Psoas muscle (tissue), 8 donors: Measurements from ENCODE around the gene SMCO2. TPM values are rescaled to one million over a fixed set of nuclear protein-coding genes. Genes with fewer than 3 reads are reported as not detected.

ENCODE experiments used
- ATAC-seq, 4 donors: fragments of 200-7000 bp; cut with Tn5 transposase; one replicate each; pipeline ENCODE4 v1.9.1; 2020; ENCODE audit warnings: moderate library complexity in 3 of 4, mild to moderate bottlenecking in 2 of 4
- DNase-seq, 2 donors: peaks; one replicate each; pipeline ENCODE4 v3.0.0-alpha.2; 2020
- H3K27ac ChIP-seq: fragments of 200-600 bp; one replicate; pipeline ENCODE4 v1.8.0; 2022
- H3K27me3 ChIP-seq, 3 donors: fragments of 200-600 bp in 1 of 3; one replicate each; pipeline versions ENCODE4 v1.6.1 to v1.8.0; 2013 to 2022; ENCODE audit warnings: low read length in 2 of 3, mild to moderate bottlenecking in 2 of 3, moderate library complexity in 1 of 3; ENCODE audit not compliant: insufficient read depth in 3 of 3
- H3K36me3 ChIP-seq, 2 donors: fragments of 200-600 bp in 1 of 2; one replicate each; pipeline versions ENCODE4 v1.6.1 to v1.8.0; 2013 to 2022; ENCODE audit warnings: low read depth in 1 of 2, mild to moderate bottlenecking in 1 of 2, moderate library complexity in 1 of 2; ENCODE audit not compliant: insufficient read depth in 1 of 2
- H3K4me1 ChIP-seq: fragments of 200-600 bp; one replicate; pipeline ENCODE4 v1.8.0; 2022
- H3K4me3 ChIP-seq: fragments of 200-600 bp; one replicate; pipeline ENCODE4 v1.8.0; 2022; ENCODE audit warnings: mild to moderate bottlenecking
- H3K9me3 ChIP-seq: fragments of 200-600 bp; one replicate; pipeline ENCODE4 v1.8.0; 2022
- WGBS, 3 donors: extraction: QIAGEN DNeasy Blood & Tissue Kit; methylation state at CpG; one replicate each; pipeline versions ENCODE4 v1.1.6 to v1.1.7; 2013; 5-methylcytosine and 5-hydroxymethylcytosine counted together
- intact Hi-C, 2 donors: fragments of 100-400 bp; cut with DNase I; formaldehyde crosslinking; loops; one replicate each; pipeline versions ENCODE4 v1.11.0 to v1.14.2; 2022
- polyA plus RNA-seq, 3 donors: library from polyadenylated mRNA; stranded (reverse); fragments of 200-250 nt; gene quantifications; one replicate each; pipeline ENCODE4 v1.2.3, GENCODE V29; 2013
- total RNA-seq, 4 donors: library from RNA; stranded (reverse); fragmentation: NEBNext Ultra II Directional in 2 of 4; extraction: Animal tissue kit (Norgen Biotek cat#: 25700) in 2 of 4; gene quantifications; one replicate each; pipeline versions ENCODE4 v1.2.1 to v1.2.4, GENCODE V29; 2021 to 2023
- TF ChIP-seq, protein P1 (sequence below): fragments of 200-600 bp; IDR thresholded peaks from one replicate; pipeline ENCODE4 v1.8.0; 2022; ENCODE audit warnings: antibody characterized with exemption
- donor health status: healthy with polysubstance abuse.
- donor health status: DM: no; HTN: no; CAD: no; lungs with moderate emphysema.
- donor health status: Bipolar disorder and iron deficiency.
- donor health status: healthy.
- donor health status: DM: yes; HTN: yes; CAD: no.
- donor health status: DM: no; HTN: no; CAD: no.
- donor health status: DM: no; HTN: no; CAD: no.
- donor health status: DM: yes; HTN: yes; CAD: no.

The SMCO2 gene
- total and polyA plus RNA-seq, 7 donors, result not detected

DNA sequence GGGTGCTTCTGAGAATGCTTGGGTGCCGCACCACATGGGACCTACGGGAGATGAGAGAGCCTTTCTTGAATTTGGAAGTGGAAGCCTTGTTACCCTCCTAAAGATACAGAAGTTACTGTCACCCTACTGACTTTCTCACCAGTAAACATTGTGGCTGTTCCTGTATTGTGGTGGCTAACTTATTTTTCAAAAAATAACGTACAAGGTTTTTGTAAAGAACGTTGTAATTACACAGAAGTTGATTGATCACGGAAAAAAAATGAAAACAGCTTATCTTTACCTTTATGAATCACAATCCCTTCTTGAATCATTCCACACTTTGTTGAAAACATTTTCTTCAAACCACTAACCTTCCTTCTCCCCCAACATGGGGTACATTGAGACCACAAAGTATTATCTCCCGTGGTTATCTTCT is 55.5 kb downstream of the SMCO2 start:
- Histone ChIP-seq H3K4me1 (no peaks in the 10 kb centered on the region), H3K27me3 (no peaks in the 10 kb centered on the region), H3K27ac (no peak overlapping the region), H3K4me3 (no peak overlapping the region), H3K9me3 (no peaks in the 10 kb centered on the region), H3K36me3 (no peaks in the 10 kb centered on the region)
- no peak for ATAC-seq
- TF ChIP-seq, protein P1, sequence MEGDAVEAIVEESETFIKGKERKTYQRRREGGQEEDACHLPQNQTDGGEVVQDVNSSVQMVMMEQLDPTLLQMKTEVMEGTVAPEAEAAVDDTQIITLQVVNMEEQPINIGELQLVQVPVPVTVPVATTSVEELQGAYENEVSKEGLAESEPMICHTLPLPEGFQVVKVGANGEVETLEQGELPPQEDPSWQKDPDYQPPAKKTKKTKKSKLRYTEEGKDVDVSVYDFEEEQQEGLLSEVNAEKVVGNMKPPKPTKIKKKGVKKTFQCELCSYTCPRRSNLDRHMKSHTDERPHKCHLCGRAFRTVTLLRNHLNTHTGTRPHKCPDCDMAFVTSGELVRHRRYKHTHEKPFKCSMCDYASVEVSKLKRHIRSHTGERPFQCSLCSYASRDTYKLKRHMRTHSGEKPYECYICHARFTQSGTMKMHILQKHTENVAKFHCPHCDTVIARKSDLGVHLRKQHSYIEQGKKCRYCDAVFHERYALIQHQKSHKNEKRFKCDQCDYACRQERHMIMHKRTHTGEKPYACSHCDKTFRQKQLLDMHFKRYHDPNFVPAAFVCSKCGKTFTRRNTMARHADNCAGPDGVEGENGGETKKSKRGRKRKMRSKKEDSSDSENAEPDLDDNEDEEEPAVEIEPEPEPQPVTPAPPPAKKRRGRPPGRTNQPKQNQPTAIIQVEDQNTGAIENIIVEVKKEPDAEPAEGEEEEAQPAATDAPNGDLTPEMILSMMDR, result no peak
- WGBS, 3 donors, result 90 to 95% (median 93%) methylated on average over 6 of the region's 6 CpGs
- intact Hi-C loops, result no loop called here
- DNase-seq, result no peak

DNA sequence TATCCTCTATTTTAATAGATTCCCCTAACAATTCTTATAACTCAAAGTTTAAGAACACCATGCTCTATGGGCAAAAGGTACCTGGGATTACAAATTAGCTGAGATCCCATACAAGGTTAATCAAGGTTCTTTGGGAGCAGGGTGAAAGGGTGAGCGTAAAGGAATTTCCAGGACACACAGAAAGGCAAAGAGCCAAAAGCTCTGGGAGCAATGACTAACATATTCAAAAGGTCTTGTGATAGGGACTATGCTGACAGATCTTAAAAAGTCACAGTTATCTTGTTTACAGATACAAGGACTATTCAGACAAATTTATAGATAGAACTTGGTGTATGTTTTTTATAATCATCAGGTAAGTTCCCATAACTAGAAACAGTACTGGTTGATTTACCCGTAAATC is 58.0 kb downstream of the SMCO2 start:
- Histone ChIP-seq H3K36me3 (no peaks in the 10 kb centered on the region), H3K27ac (no peak overlapping the region), H3K27me3 (no peaks in the 10 kb centered on the region), H3K4me3 (no peak overlapping the region), H3K9me3 (no peaks in the 10 kb centered on the region), H3K4me1 (no peaks in the 10 kb centered on the region)
- intact Hi-C loops, result no loop called here
- WGBS, 3 donors, result 90 to 91% (median 91%) methylated on average over 2 of the region's 2 CpGs
- ATAC-seq, result no peak
- DNase-seq, result no peak
- TF ChIP-seq, protein P1, result no peak

DNA sequence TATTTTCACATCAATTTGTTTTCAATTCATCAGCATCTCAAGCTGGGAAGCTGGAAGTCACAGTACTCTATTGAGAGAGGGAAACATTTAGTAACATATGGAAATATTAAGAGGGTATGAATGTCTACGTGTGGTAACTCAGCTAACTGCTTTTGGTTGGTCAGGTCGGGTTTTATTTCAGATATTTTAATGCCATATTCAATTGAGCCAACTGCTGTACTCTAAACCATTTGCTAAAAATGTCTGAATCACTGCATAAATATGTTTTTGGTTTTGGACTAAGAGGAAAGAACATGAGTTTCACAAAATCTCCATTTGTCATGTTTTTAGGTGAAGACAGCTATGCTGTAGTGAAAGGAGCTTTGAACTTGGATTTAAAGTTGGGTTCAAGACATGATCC is 58.6 kb downstream of the SMCO2 start:
- Histone ChIP-seq H3K27me3 (no peaks in the 10 kb centered on the region), H3K9me3 (no peaks in the 10 kb centered on the region), H3K36me3 (no peaks in the 10 kb centered on the region), H3K27ac (no peak overlapping the region), H3K4me1 (no peaks in the 10 kb centered on the region), H3K4me3 (no peak overlapping the region)
- 70 to 91% (median 79%) methylated on average over 2 of the region's 2 CpGs for WGBS, 3 donors
- intact Hi-C loops, result no loop called here
- ATAC-seq (no peak), DNase-seq (no peak)
- TF ChIP-seq, protein P1, result no peak

DNA sequence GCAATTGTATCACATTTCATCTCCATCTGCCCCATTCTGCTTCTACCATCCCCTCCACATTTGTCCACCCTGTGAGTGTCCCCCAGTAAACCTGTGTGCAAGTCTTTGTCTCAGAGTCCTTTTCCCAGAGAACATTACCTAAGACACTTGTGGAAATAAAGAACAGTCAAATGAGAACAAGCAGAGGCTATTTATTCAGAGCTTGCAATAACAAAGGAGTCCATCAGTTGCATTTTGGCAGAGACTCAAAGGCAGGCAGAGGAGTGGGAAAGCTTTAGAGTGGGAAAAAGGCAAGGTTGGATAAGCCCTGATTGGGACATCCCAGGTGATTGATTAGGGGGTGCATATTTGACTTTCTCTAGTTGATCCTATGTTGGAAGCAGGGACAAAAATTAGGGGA is 59.2 kb downstream of the SMCO2 start:
- Histone ChIP-seq H3K4me3 (no peak overlapping the region), H3K27ac (no peak overlapping the region), H3K9me3 (no peaks in the 10 kb centered on the region), H3K27me3 (no peaks in the 10 kb centered on the region), H3K4me1 (peaks cover under 1% of the 10 kb centered on the region), H3K36me3 (no peaks in the 10 kb centered on the region)
- intact Hi-C loops, result no loop called here
- no peak for DNase-seq
- TF ChIP-seq, protein P1, result no peak
- no peak for ATAC-seq

DNA sequence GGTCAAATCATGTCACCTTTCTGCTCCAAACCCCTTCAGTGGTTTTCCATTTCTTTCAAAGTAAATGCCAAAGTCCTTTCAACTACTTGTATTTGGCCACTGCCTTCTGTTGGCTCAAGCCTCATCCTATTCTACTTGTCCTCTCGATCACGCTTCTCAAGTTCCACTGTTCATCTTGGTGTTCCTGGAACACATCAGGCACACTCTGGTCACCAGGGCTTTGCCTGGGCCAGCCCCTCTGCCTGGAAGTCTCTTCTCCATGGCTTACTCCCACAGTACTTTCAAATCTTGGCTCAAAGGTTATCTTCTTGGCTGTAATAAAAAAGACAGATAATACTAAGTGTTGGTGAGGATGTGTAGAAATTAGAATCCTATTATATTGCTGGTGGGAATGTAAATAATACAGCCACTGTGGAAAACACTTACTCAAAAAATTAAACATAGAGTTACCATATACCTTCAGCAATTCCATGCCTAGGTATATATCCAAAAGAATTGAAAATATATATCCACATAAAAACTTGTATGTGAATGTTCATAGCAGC is 60.2 kb downstream of the SMCO2 start:
- WGBS, 3 donors, result 66 to 91% (median 77%) methylated on average over 2 of the region's 2 CpGs
- TF ChIP-seq, protein P1, result no peak
- no peaks in the 10 kb centered on the region for H3K9me3 ChIP-seq
- no peaks in the 10 kb centered on the region for H3K36me3 ChIP-seq
- H3K27ac ChIP-seq, result no peak overlapping the region
- ATAC-seq, result no peak
- peaks cover 10% of the 10 kb centered on the region for H3K4me1 ChIP-seq
- DNase-seq, result no peak
- intact Hi-C loops, result no loop called here
- H3K27me3 ChIP-seq, result no peaks in the 10 kb centered on the region
- H3K4me3 ChIP-seq, result no peak overlapping the region
